Neural cell (in vitro differentiated cells): ENCODE data around the gene THAP7.

Experiments
- MXI1 ChIP-seq: fragments of 450-650 bp; conservative IDR thresholded peaks from 2 replicates; pipeline ENCODE4 v1.6.1; 2014; ENCODE audit warnings: antibody characterized with exemption, mild to moderate bottlenecking; ENCODE audit not compliant: poor library complexity, severe bottlenecking
- POLR2AphosphoS5 ChIP-seq: IDR thresholded peaks from 2 replicates; pipeline ENCODE4 v1.6.1; 2012
- REST ChIP-seq: IDR thresholded peaks from 2 replicates; pipeline ENCODE4 v1.6.1; 2012; ENCODE audit warnings: borderline replicate concordance

- TF ChIP-seq POLR2AphosphoS5, result peak; percentile 83
- TF ChIP-seq MXI1, result peak; percentile 96
- TF ChIP-seq REST, result peak; percentile 47
Observed at GRCh38 chr22:21014202-21014725, 12.3 kb upstream of the THAP7 start.
